OCI-LY3 (cell line): ENCODE results near the gene EHBP1L1.

Source experiments
- H2AFZ ChIP-seq: fragments of 200-600, 300-600 bp; shearing (Covaris generic); 2 replicates; pipeline ENCODE4 v1.6.0; 2014; ENCODE audit warnings: antibody characterized with exemption, low read depth, low read length
- H3K27ac ChIP-seq: fragments of 200-600, 300-600 bp; sonication (generic); 2 replicates; pipeline ENCODE4 v1.5.1; 2014; ENCODE audit warnings: mild to moderate bottlenecking, low read length, moderate library complexity, mixed read lengths
- H3K27me3 ChIP-seq: fragments of 200-600, 300-600 bp; sonication (generic); 2 replicates; pipeline ENCODE4 v1.6.1; 2014; ENCODE audit warnings: low read depth, low read length, mixed read lengths
- H3K36me3 ChIP-seq: fragments of 200-600, 300-600 bp; sonication (generic); replicated peaks from 2 replicates; pipeline ENCODE3; 2014; ENCODE audit warnings: low read depth, low read length, mixed read lengths
- H3K4me1 ChIP-seq: fragments of 300-600, 200-600 bp; sonication (generic); 2 replicates; pipeline ENCODE4 v1.6.1; 2014; ENCODE audit warnings: low read length, mixed read lengths
- H3K4me2 ChIP-seq: fragments of 200-600, 300-600 bp; sonication (generic); 2 replicates; pipeline ENCODE4 v1.6.1; 2014; ENCODE audit warnings: low read length, mixed read lengths
- H3K4me3 ChIP-seq: fragments of 300-600, 200-600 bp; sonication (generic); 2 replicates; pipeline ENCODE4 v1.5.1; 2014; ENCODE audit warnings: antibody characterized with exemption, mild to moderate bottlenecking, low read length, moderate library complexity
- H3K79me2 ChIP-seq: fragments of 300-600, 200-600 bp; shearing (Covaris generic); 2 replicates; pipeline ENCODE4 v1.6.1; 2014; ENCODE audit warnings: mild to moderate bottlenecking, low read length, mixed read lengths
- H3K9ac ChIP-seq: fragments of 300-600, 200-600 bp; shearing (Covaris generic); 2 replicates; pipeline ENCODE4 v1.6.0; 2014; ENCODE audit warnings: mild to moderate bottlenecking, low read length, moderate library complexity
- H3K9me3 ChIP-seq: fragments of 200-600, 300-600 bp; shearing (Covaris generic); 2 replicates; pipeline ENCODE4 v1.6.1; 2014; ENCODE audit warnings: low read length, mixed read lengths; ENCODE audit not compliant: insufficient read depth
- H4K20me1 ChIP-seq: fragments of 200-600, 300-600 bp; sonication (generic); 2 replicates; pipeline ENCODE4 v1.6.1; 2016; ENCODE audit warnings: low read length, mixed read lengths; ENCODE audit not compliant: insufficient read depth
- EZH2phosphoT487 ChIP-seq: fragments of 200-600 bp; shearing (Covaris generic); IDR thresholded peaks from 2 replicates; pipeline ENCODE4 v1.6.1; 2018; ENCODE audit warnings: antibody characterized with exemption, mixed run types, low read depth
- TF ChIP-seq, protein P1 (sequence below): fragments of 200-600, 300-600 bp; sonication (generic); IDR thresholded peaks from 2 replicates; pipeline ENCODE4 v1.5.1; 2014; ENCODE audit warnings: antibody characterized with exemption, low read length, low read depth

EHBP1L1 gene

DNA sequence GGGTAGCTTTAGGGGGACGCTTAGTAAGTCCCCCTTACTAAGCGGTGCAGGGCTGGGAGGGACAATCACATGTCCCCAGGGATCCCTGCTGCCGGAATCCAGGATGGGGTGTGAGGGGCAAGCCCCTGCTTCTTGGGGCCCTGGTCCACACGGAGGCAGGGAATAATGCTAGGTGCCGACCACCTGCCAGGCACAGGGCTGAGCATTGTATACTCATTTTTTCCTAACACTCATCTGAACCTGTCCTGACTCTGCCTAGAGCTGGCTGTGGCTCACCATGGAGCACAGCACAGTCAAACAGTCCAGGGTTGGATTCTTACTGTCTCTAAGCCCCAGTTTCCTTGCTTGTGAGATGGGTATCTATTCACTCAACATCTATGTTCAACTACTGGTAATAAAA lies 16.3 kb upstream of the EHBP1L1 start:
- Histone ChIP-seq H3K4me3 (no peak overlapping the region), H3K4me2 (no peak overlapping the region), H3K9ac (no peak overlapping the region), H3K79me2 (no peaks in the 10 kb centered on the region), H2AFZ (no peak overlapping the region), H4K20me1 (no peaks in the 10 kb centered on the region), H3K36me3 (no peaks in the 10 kb centered on the region), H3K9me3 (no peaks in the 10 kb centered on the region), H3K27me3 (peaks cover 9% of the 10 kb centered on the region), H3K27ac (no peak overlapping the region), H3K4me1 (peaks cover 14% of the 10 kb centered on the region)
- no peak for TF ChIP-seq EZH2phosphoT487
- TF ChIP-seq, protein P1, sequence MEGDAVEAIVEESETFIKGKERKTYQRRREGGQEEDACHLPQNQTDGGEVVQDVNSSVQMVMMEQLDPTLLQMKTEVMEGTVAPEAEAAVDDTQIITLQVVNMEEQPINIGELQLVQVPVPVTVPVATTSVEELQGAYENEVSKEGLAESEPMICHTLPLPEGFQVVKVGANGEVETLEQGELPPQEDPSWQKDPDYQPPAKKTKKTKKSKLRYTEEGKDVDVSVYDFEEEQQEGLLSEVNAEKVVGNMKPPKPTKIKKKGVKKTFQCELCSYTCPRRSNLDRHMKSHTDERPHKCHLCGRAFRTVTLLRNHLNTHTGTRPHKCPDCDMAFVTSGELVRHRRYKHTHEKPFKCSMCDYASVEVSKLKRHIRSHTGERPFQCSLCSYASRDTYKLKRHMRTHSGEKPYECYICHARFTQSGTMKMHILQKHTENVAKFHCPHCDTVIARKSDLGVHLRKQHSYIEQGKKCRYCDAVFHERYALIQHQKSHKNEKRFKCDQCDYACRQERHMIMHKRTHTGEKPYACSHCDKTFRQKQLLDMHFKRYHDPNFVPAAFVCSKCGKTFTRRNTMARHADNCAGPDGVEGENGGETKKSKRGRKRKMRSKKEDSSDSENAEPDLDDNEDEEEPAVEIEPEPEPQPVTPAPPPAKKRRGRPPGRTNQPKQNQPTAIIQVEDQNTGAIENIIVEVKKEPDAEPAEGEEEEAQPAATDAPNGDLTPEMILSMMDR, result no peak

- H3K79me2 ChIP-seq, result no peaks in the 10 kb centered on the region
- H3K9ac ChIP-seq, result no peak overlapping the region
- no peak overlapping the region for H2AFZ ChIP-seq
- peaks cover 9% of the 10 kb centered on the region for H3K27me3 ChIP-seq
- no peak overlapping the region for H3K4me2 ChIP-seq
- no peak overlapping the region for H3K4me3 ChIP-seq
- H3K36me3 ChIP-seq, result no peaks in the 10 kb centered on the region
- H3K9me3 ChIP-seq, result no peaks in the 10 kb centered on the region
- no peak overlapping the region for H3K27ac ChIP-seq
- peaks cover 14% of the 10 kb centered on the region for H3K4me1 ChIP-seq
- TF ChIP-seq EZH2phosphoT487, result no peak
- TF ChIP-seq, protein P1, result no peak
- H4K20me1 ChIP-seq, result no peaks in the 10 kb centered on the region
Measured at GRCh38 chr11:65559951-65560537, 15.8 kb upstream of the EHBP1L1 start.

DNA sequence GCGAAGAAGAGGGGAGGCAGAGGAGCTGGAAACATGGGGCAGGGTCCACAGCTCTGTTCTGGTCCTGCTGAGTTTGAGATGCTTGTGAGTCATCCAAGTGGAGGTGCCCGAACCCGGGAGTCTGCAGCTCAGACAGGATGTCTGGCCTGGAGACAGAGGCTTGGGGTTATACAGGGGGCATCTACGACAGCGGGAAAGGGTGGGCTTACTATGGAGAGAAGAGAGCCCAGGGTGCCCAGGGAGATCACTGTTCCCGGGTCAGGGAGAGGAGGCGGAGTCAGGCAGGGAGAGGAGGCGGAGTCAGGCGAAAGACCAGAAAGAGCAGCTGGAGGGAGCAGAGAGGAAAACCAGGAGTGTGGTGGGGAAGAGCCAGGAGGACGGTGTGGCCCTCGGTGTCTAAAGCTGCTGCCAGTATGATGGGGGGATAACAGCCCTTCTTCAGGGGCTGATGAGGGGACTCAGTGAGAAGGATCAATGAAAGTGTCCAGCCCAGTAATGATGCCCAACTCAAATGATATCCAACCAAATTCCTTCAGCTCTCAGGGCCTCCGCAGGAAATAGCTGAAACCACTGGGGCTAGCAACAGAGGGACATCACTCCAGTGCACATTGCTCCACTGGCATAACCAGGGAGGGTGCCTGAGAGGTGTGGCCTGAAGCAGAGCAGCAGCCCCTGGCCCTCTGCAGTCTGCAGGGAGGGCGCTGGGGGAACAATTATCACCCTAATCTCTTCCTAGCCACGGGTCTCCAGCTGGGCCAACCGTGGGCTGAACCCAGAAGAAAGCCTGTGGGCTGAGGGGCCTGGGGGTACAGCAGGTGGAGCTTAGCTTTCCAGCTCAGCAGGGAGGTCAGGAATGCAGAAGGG lies 15.1 kb upstream of the EHBP1L1 start:
- no peak overlapping the region for H3K4me2 ChIP-seq
- H3K4me1 ChIP-seq, result peaks cover 14% of the 10 kb centered on the region
- peaks cover 9% of the 10 kb centered on the region for H3K27me3 ChIP-seq
- H3K9me3 ChIP-seq, result no peaks in the 10 kb centered on the region
- H3K4me3 ChIP-seq, result no peak overlapping the region
- TF ChIP-seq, protein P1, result no peak
- TF ChIP-seq EZH2phosphoT487, result no peak
- no peaks in the 10 kb centered on the region for H3K36me3 ChIP-seq
- H4K20me1 ChIP-seq, result no peaks in the 10 kb centered on the region
- no peak overlapping the region for H2AFZ ChIP-seq
- no peaks in the 10 kb centered on the region for H3K79me2 ChIP-seq
- no peak overlapping the region for H3K9ac ChIP-seq
- H3K27ac ChIP-seq, result no peak overlapping the region

DNA sequence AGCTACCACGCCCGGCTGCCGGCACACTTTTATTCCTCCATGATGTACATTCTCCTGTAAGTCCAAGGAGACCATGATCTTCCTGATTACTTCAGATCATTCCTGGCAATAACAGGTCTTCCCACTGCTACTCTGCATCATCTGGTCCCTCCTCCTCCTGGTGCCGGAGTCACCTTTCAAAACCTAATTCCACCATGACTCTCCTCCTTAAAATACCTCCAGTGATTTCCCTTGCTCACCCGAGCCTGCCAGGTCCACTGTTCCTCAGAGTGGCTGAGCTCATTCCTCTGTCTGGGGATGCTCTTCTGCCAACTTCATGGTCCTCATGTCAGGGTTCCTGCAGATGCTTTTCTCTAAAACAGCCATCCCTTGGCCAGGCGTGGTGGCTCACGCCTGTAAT lies 13.8 kb upstream of the EHBP1L1 start:
- Histone ChIP-seq H3K27ac (no peak overlapping the region), H3K4me1 (peaks cover 14% of the 10 kb centered on the region)
- TF ChIP-seq EZH2phosphoT487, result no peak
- TF ChIP-seq, protein P1, result no peak

More for the DNA sequence above, 13.8 kb upstream of the EHBP1L1 start:
- no peak overlapping the region for H3K4me3 ChIP-seq
- no peaks in the 10 kb centered on the region for H3K9me3 ChIP-seq
- peaks cover 4% of the 10 kb centered on the region for H3K36me3 ChIP-seq
- H3K9ac ChIP-seq, result no peak overlapping the region
- H3K79me2 ChIP-seq, result no peaks in the 10 kb centered on the region
- H4K20me1 ChIP-seq, result no peaks in the 10 kb centered on the region
- H2AFZ ChIP-seq, result no peak overlapping the region
- peaks cover 9% of the 10 kb centered on the region for H3K27me3 ChIP-seq
- H3K4me2 ChIP-seq, result no peak overlapping the region
